Naive thymus-derived CD4-positive, alpha-beta T cell (primary cell): Measurements from ENCODE around the gene IFNK. TPM values are rescaled to one million over a fixed set of nuclear protein-coding genes. Genes with fewer than 3 reads are reported as not detected.

Source experiments
- ATAC-seq: fragments of 150-1000 bp; cut with Tn5 transposase; 2 replicates; pipeline ENCODE4 v1.10.0; 2021; ENCODE audit warnings: mild to moderate bottlenecking, moderate library complexity
- CTCF ChIA-PET: fragments of 350-600 bp; sonication (Branson Sonifier 250); formaldehyde crosslinking; loops from one replicate; lab custom pipeline; 2021; ENCODE audit warnings: antibody characterized with exemption; lab: Charles Lee
- POLR2A ChIA-PET: fragments of 350-600 bp; sonication (Branson Sonifier 250); formaldehyde crosslinking; loops from one replicate; lab custom pipeline; 2021; ENCODE audit warnings: antibody characterized with exemption, inconsistent platforms; lab: Charles Lee
- DNase-seq, 9 donors: peaks; one replicate each; pipeline versions ENCODE4 v3.0.0 to v3.0.0-alpha.2; 2020 to 2022; ENCODE audit warnings: mixed read lengths in 1 of 9
- H3K27ac ChIP-seq: one replicate; pipeline ENCODE4 v1.7.0; 2013; ENCODE audit warnings: mild to moderate bottlenecking, low read depth, low read length, moderate library complexity
- H3K27me3 ChIP-seq, 2 donors: one replicate each; pipeline ENCODE4 v1.7.0; 2013; ENCODE audit warnings: low read length in 2 of 2, mild to moderate bottlenecking in 2 of 2, moderate library complexity in 2 of 2; ENCODE audit not compliant: control insufficient read depth in 2 of 2, insufficient read depth in 2 of 2
- H3K36me3 ChIP-seq, 3 experiments: 1 replicate in 2 of 3; 2 replicates in 1 of 3; pipeline ENCODE4 v1.7.0; 2013; ENCODE audit warnings: low read length in 3 of 3, mild to moderate bottlenecking in 3 of 3, moderate library complexity in 1 of 3; ENCODE audit not compliant: insufficient read depth in 3 of 3, control insufficient read depth in 2 of 3
- H3K4me1 ChIP-seq, 2 donors: one replicate each; pipeline ENCODE4 v1.7.0; 2013; ENCODE audit warnings: low read length in 2 of 2, mild to moderate bottlenecking in 2 of 2, moderate library complexity in 1 of 2; ENCODE audit not compliant: control insufficient read depth in 2 of 2, insufficient read depth in 2 of 2
- H3K4me3 ChIP-seq: 2 replicates; pipeline ENCODE4 v1.7.0; 2013; ENCODE audit warnings: mild to moderate bottlenecking, low read length
- H3K9me3 ChIP-seq, 3 experiments: 1 replicate in 2 of 3; 2 replicates in 1 of 3; pipeline ENCODE4 v1.7.0; 2013; ENCODE audit warnings: low read length in 3 of 3; ENCODE audit not compliant: control insufficient read depth in 2 of 3
- H3K27ac Mint-ChIP-seq, 9 donors: one replicate each; pipeline ENCODE4 v1.8.0; 2020 to 2022; ENCODE audit warnings: mixed read lengths in 9 of 9, mild to moderate bottlenecking in 8 of 9, moderate library complexity in 5 of 9, inconsistent platforms in 2 of 9
- H3K27me3 Mint-ChIP-seq, 5 donors: one replicate each; pipeline ENCODE4 v1.8.0; 2021 to 2022; ENCODE audit warnings: mixed read lengths in 5 of 5, mild to moderate bottlenecking in 1 of 5
- H3K36me3 Mint-ChIP-seq, 5 donors: one replicate each; pipeline ENCODE4 v1.8.0; 2020 to 2022; ENCODE audit warnings: mixed read lengths in 5 of 5, mild to moderate bottlenecking in 3 of 5, inconsistent platforms in 1 of 5
- H3K4me1 Mint-ChIP-seq, 7 donors: one replicate each; pipeline ENCODE4 v1.8.0; 2020 to 2022; ENCODE audit warnings: mixed read lengths in 7 of 7, mild to moderate bottlenecking in 3 of 7, inconsistent platforms in 1 of 7
- H3K4me3 Mint-ChIP-seq, 10 donors: one replicate each; pipeline ENCODE4 v1.8.0; 2020 to 2022; ENCODE audit warnings: mild to moderate bottlenecking in 10 of 10, mixed read lengths in 10 of 10, moderate library complexity in 6 of 10, inconsistent platforms in 2 of 10
- H3K9me3 Mint-ChIP-seq, 11 donors: one replicate each; pipeline ENCODE4 v1.8.0; 2020 to 2022; ENCODE audit warnings: mixed read lengths in 11 of 11, mild to moderate bottlenecking in 4 of 11, inconsistent platforms in 1 of 11, moderate library complexity in 1 of 11
- intact Hi-C, 2 donors: fragments of 100-400 bp; cut with micrococcal nuclease; formaldehyde crosslinking; loops; one replicate each; pipeline ENCODE4 v1.15.1; 2023
- polyA plus RNA-seq, 2 donors: library from polyadenylated mRNA; unstranded; fragments of 300-500 nt; fragmentation: Illumina TruSeq; gene quantifications; one replicate each; pipeline ENCODE4 v1.2.3, GENCODE V29; 2021
- total RNA-seq, 6 experiments: library from RNA in 5 of 6; stranded (reverse) in 5 of 6; gene quantifications; 1 replicate in 5 of 6; 2 replicates in 1 of 6; pipeline ENCODE4 v1.2.3 and lab custom pipeline; 2021 to 2026

IFNK gene
- not detected for total RNA-seq
- not detected for polyA plus RNA-seq
- not detected for total RNA-seq (lab: John Stamatoyannopoulos, UW)

- ChIA-PET POLR2A (no interaction called here), CTCF (no interaction called here)
- Mint-ChIP-seq H3K4me1 (peaks cover 0 to 12% (median 5%) of the 10 kb centered on the region in 7 donors), H3K27ac (no peak within 1 kb of the TSS), H3K4me3 (no peak within 1 kb of the TSS), H3K27me3 (peaks cover 0 to 22% (median 0%) of the 10 kb centered on the region in 5 donors), H3K9me3 (no peaks in the 10 kb centered on the region), H3K36me3 (peaks cover 0 to 9% (median 4%) of the 10 kb centered on the region in 5 donors)
- ATAC-seq: no peak
- Histone ChIP-seq H3K4me3 (no peak within 1 kb of the TSS), H3K27me3 (no peaks in the 10 kb centered on the region), H3K4me1 (no peaks in the 10 kb centered on the region), H3K9me3 (no peaks in the 10 kb centered on the region), H3K36me3 (no peaks in the 10 kb centered on the region), H3K27ac (no peak within 1 kb of the TSS)
- intact Hi-C loops: no loop called here
- no peak for DNase-seq
Observed at GRCh38 chr9:27524236-27524635, at the start of gene IFNK. TSS of gene IFNK (plus strand) at chr9:27524290. CDS start at chr9:27524337, 47 bp downstream.

DNA sequence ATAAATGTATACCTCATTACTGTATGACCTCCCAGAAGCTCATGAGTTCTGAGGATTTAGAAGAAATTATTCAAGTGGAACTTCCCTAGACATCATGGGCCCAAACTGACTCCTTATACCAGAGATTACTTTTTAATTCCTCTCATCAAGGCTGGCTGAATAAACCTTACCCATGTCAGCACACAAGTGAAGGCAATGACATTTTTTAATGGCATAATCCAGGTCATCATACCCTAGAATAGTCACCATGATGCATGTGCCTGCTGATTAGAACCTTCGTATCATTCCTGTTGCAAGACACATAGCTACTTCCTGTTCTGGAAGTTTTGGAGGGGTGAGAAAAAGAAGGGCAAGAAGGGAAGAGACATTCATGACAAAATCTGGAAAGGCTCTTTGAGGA is 49.8 kb upstream of the IFNK start:
- Mint-ChIP-seq H3K27ac (no peak overlapping the region), H3K4me1 (peaks cover 0 to 4% (median 0%) of the 10 kb centered on the region in 7 donors), H3K4me3 (no peak overlapping the region), H3K9me3 (peaks cover 2 to 21% (median 15%) of the 10 kb centered on the region in 11 donors), H3K27me3 (no peaks in the 10 kb centered on the region), H3K36me3 (peaks cover 8 to 38% (median 28%) of the 10 kb centered on the region in 5 donors)
- Histone ChIP-seq H3K4me3 (no peak overlapping the region), H3K4me1 (no peaks in the 10 kb centered on the region), H3K36me3 (no peaks in the 10 kb centered on the region), H3K27me3 (no peaks in the 10 kb centered on the region), H3K27ac (no peak overlapping the region), H3K9me3 (peaks cover 0 to 10% (median 0%) of the 10 kb centered on the region in 3 experiments)
- ChIA-PET POLR2A (no interaction called here), CTCF (interaction anchor here (0.7 kb wide), 1 partner anchor 56 kb away, joined by 3 read pairs; no protein-coding TSS in a partner anchor)
- ATAC-seq (no peak), DNase-seq (no peak)
- intact Hi-C loops: no loop called here

DNA sequence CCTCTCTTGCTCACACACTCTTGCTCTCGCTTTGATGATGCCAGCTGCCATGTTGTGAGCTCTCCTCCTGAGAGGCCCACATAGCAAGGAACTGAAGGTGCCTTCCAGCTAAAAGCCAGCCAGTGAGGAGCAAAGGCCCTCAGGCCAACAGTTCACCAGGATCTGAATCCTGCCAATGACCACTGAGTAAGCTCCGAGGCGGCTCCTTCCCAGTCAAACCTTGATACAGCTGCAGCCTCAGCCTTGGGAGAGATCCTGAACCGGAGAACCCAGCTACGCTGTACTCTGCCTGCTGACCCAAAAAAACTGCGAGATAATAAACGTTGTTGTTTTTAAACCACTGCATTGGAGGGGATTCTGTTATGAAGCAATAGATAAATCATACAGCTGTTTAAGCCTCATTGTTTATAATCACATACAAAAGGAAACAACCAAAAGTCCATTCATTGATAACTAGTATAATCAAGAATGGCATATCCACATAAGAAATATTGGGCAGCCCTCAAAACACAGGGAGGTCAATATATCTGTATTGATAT is 49.0 kb upstream of the IFNK start:
- ChIA-PET POLR2A (no interaction called here), CTCF (no interaction called here)
- Mint-ChIP-seq H3K4me3 (no peak overlapping the region), H3K4me1 (peaks cover 0 to 3% (median 0%) of the 10 kb centered on the region in 7 donors), H3K9me3 (peaks cover 2 to 26% (median 18%) of the 10 kb centered on the region in 11 donors), H3K36me3 (peaks cover 8 to 38% (median 28%) of the 10 kb centered on the region in 5 donors), H3K27me3 (no peaks in the 10 kb centered on the region), H3K27ac (no peak overlapping the region)
- no peaks in the 10 kb centered on the region for H3K4me1 ChIP-seq
- no peak overlapping the region for H3K27ac ChIP-seq
- peaks cover 0 to 11% (median 0%) of the 10 kb centered on the region in 3 experiments for H3K9me3 ChIP-seq
- no peak overlapping the region for H3K4me3 ChIP-seq
- ATAC-seq (no peak), DNase-seq (no peak)
- H3K36me3 ChIP-seq: no peaks in the 10 kb centered on the region
- H3K27me3 ChIP-seq: no peaks in the 10 kb centered on the region
- intact Hi-C loops: no loop called here

GRCh38 chr9:27476870-27477515 is 47.1 kb upstream of the IFNK start:
- Mint-ChIP-seq H3K4me3 (no peak overlapping the region), H3K9me3 (peaks cover 3 to 28% (median 18%) of the 10 kb centered on the region in 11 donors), H3K27me3 (no peaks in the 10 kb centered on the region), H3K4me1 (peaks cover 0 to 3% (median 0%) of the 10 kb centered on the region in 7 donors), H3K27ac (no peak overlapping the region), H3K36me3 (peaks cover 8 to 38% (median 28%) of the 10 kb centered on the region in 5 donors)
- Histone ChIP-seq H3K4me1 (no peaks in the 10 kb centered on the region), H3K4me3 (no peak overlapping the region), H3K36me3 (no peaks in the 10 kb centered on the region), H3K9me3 (peaks cover 0 to 11% (median 0%) of the 10 kb centered on the region in 3 experiments), H3K27me3 (no peaks in the 10 kb centered on the region), H3K27ac (no peak overlapping the region)
- ATAC-seq (no peak), DNase-seq (no peak)
- ChIA-PET CTCF (no interaction called here), POLR2A (no interaction called here)
- intact Hi-C loops: no loop called here

DNA sequence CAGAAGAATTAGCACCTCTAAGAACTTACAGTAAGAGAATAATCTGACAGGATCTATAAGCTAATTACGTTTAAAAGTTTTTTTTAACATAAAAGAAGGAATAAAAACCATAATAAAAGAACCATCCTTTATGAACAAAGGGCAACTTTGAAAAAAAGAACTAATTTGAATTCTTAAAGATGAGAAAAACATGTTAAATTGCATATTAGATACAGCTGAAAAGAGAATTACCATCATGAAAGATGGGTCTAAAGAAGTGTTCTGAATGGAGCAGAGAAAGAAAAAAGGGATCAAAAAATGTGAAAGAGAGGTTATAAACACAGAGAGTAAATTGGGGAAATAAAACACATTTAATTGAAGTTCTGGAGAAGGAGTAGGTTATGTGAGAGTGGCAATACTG is 45.8 kb upstream of the IFNK start:
- Mint-ChIP-seq H3K4me3 (no peak overlapping the region), H3K27me3 (no peaks in the 10 kb centered on the region), H3K36me3 (peaks cover 8 to 35% (median 28%) of the 10 kb centered on the region in 5 donors), H3K9me3 (peaks cover 3 to 28% (median 18%) of the 10 kb centered on the region in 11 donors), H3K4me1 (peaks cover 0 to 3% (median 0%) of the 10 kb centered on the region in 7 donors), H3K27ac (no peak overlapping the region)
- no peaks in the 10 kb centered on the region for H3K27me3 ChIP-seq
- no peak for ATAC-seq
- DNase-seq: no peak
- H3K9me3 ChIP-seq: peaks cover 0 to 11% (median 0%) of the 10 kb centered on the region in 3 experiments
- no peaks in the 10 kb centered on the region for H3K36me3 ChIP-seq
- H3K4me3 ChIP-seq: no peak overlapping the region
- CTCF ChIA-PET: no interaction called here
- POLR2A ChIA-PET: no interaction called here
- H3K4me1 ChIP-seq: no peaks in the 10 kb centered on the region
- no peak overlapping the region for H3K27ac ChIP-seq
- intact Hi-C loops: no loop called here

GRCh38 chr9:27482709-27483108 is 41.4 kb upstream of the IFNK start:
- no peak for DNase-seq
- Mint-ChIP-seq H3K4me3 (no peak overlapping the region), H3K27ac (no peak overlapping the region), H3K9me3 (peaks cover 3 to 27% (median 15%) of the 10 kb centered on the region in 11 donors), H3K36me3 (peaks cover 9 to 24% (median 12%) of the 10 kb centered on the region in 5 donors), H3K4me1 (peaks cover 14 to 23% (median 18%) of the 10 kb centered on the region in 7 donors), H3K27me3 (no peaks in the 10 kb centered on the region)
- no peaks in the 10 kb centered on the region for H3K36me3 ChIP-seq
- no peak overlapping the region for H3K4me3 ChIP-seq
- ATAC-seq: no peak
- ChIA-PET CTCF (no interaction called here), POLR2A (no interaction called here)
- H3K27me3 ChIP-seq: no peaks in the 10 kb centered on the region
- peaks cover 8 to 14% of the 10 kb centered on the region in 2 donors for H3K4me1 ChIP-seq
- intact Hi-C loops: no loop called here
- H3K27ac ChIP-seq: no peak overlapping the region
- H3K9me3 ChIP-seq: peaks cover 0 to 11% (median 0%) of the 10 kb centered on the region in 3 experiments
